PFSK-1 (cell line): Measurements from ENCODE around the gene B9D2.

Experiments used
- FOXP2 ChIP-seq: optimal IDR thresholded peaks from 2 replicates; pipeline ENCODE3; 2011; ENCODE audit warnings: borderline replicate concordance, control low read depth, inconsistent platforms; ENCODE audit not compliant: insufficient read depth; ENCODE audit errors: extremely low read length, extremely low read depth
- POLR2AphosphoS5 ChIP-seq: IDR thresholded peaks from 2 replicates; pipeline ENCODE4 v1.6.1; 2012; ENCODE audit warnings: low read depth, mild to moderate bottlenecking, control low read depth, low read length, moderate library complexity
- SIN3A ChIP-seq: IDR thresholded peaks from 2 replicates; pipeline ENCODE4 v1.6.1; 2012; ENCODE audit warnings: mild to moderate bottlenecking, low read length, moderate library complexity, borderline replicate concordance; ENCODE audit not compliant: insufficient read depth
- TAF1 ChIP-seq: IDR thresholded peaks from 2 replicates; pipeline ENCODE4 v1.6.1; 2012; ENCODE audit warnings: low read length, control low read depth, borderline replicate concordance; ENCODE audit not compliant: insufficient read depth
- TF ChIP-seq, protein P1 (sequence below), 2 experiments: IDR thresholded peaks; 2 replicates each; pipeline versions ENCODE4 v1.6.1 to v1.8.0; 2011 to 2012; ENCODE audit warnings: low read depth in 2 of 2, low read length in 2 of 2, control low read depth in 1 of 2, inconsistent platforms in 1 of 2, mild to moderate bottlenecking in 1 of 2, moderate library complexity in 1 of 2; ENCODE audit not compliant: insufficient read depth in 1 of 2

Gene B9D2

DNA sequence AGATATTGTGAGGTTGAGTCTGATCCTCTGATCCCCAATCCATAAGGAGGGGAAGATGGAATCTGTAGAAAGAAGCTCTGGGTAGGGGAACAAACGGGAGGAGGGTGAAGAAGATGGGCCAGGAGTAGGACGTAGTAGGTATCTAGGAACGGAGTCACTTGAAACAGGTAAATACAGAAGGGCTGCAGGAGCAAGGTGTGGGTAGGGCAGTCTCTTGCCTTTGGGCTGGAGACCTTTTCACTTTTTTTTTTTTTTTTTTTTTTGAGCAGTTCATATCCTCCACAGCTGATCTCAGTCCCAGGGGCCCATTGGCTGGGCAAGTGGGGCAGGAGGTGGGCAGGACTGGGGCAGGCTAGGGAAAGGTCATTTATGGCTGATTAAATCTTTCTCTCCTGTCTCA is 35.1 kb upstream of the B9D2 start:
- TF ChIP-seq POLR2AphosphoS5 (no peak), TAF1 (no peak), SIN3A (no peak), FOXP2 (no peak)
- TF ChIP-seq, protein P1, sequence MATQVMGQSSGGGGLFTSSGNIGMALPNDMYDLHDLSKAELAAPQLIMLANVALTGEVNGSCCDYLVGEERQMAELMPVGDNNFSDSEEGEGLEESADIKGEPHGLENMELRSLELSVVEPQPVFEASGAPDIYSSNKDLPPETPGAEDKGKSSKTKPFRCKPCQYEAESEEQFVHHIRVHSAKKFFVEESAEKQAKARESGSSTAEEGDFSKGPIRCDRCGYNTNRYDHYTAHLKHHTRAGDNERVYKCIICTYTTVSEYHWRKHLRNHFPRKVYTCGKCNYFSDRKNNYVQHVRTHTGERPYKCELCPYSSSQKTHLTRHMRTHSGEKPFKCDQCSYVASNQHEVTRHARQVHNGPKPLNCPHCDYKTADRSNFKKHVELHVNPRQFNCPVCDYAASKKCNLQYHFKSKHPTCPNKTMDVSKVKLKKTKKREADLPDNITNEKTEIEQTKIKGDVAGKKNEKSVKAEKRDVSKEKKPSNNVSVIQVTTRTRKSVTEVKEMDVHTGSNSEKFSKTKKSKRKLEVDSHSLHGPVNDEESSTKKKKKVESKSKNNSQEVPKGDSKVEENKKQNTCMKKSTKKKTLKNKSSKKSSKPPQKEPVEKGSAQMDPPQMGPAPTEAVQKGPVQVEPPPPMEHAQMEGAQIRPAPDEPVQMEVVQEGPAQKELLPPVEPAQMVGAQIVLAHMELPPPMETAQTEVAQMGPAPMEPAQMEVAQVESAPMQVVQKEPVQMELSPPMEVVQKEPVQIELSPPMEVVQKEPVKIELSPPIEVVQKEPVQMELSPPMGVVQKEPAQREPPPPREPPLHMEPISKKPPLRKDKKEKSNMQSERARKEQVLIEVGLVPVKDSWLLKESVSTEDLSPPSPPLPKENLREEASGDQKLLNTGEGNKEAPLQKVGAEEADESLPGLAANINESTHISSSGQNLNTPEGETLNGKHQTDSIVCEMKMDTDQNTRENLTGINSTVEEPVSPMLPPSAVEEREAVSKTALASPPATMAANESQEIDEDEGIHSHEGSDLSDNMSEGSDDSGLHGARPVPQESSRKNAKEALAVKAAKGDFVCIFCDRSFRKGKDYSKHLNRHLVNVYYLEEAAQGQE (IDR thresholded peaks at IDR 0.05; ENCODE audit: insufficient read depth in 1 of 2, low read depth in 2 of 2, low read length in 2 of 2), result no peak

DNA sequence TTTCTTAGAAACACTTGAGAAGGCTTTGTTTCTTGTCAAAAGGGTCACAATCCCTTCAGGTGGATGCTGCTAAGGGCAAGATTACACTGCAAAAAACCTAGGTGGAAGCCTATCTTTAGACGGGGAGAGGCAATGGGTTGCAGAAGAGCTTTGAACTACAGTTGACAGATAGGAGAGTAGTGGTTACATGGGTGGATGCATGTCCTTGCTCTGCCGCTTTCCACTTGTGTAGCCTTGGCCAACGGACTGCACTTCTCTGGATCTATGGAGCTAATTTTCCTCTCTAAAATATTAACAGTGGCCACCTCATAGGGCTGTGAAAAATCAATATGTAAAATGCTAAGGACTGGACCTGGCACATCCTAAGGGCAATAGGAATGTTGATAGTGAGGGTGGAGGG is 34.6 kb upstream of the B9D2 start:
- TF ChIP-seq FOXP2 (no peak), POLR2AphosphoS5 (no peak), SIN3A (no peak), TAF1 (no peak)
- TF ChIP-seq, protein P1 (IDR thresholded peaks at IDR 0.05; ENCODE audit: insufficient read depth in 1 of 2, low read depth in 2 of 2, low read length in 2 of 2), result no peak

DNA sequence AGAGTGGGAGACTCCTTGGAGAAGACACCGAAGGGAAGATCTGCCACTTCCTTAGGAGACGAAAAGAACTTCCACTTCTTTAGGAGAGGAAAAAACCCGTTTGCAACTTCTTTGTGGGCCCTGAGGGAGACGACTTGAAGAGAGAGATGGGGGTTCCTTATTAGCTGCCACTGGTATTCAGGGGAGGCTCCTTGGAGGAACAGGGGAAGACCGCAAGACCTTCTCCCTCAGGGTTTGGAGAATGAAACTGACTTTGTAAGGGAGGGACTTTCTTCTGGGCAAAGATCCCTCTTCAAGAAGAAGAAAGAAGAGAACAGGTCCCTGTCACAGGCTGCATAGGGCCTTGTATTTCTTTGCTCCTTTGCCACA is 34.1 kb upstream of the B9D2 start:
- TF ChIP-seq POLR2AphosphoS5 (no peak), FOXP2 (no peak), TAF1 (no peak), SIN3A (no peak)
- TF ChIP-seq, protein P1 (IDR thresholded peaks at IDR 0.05; ENCODE audit: insufficient read depth in 1 of 2, low read depth in 2 of 2, low read length in 2 of 2), result no peak

DNA sequence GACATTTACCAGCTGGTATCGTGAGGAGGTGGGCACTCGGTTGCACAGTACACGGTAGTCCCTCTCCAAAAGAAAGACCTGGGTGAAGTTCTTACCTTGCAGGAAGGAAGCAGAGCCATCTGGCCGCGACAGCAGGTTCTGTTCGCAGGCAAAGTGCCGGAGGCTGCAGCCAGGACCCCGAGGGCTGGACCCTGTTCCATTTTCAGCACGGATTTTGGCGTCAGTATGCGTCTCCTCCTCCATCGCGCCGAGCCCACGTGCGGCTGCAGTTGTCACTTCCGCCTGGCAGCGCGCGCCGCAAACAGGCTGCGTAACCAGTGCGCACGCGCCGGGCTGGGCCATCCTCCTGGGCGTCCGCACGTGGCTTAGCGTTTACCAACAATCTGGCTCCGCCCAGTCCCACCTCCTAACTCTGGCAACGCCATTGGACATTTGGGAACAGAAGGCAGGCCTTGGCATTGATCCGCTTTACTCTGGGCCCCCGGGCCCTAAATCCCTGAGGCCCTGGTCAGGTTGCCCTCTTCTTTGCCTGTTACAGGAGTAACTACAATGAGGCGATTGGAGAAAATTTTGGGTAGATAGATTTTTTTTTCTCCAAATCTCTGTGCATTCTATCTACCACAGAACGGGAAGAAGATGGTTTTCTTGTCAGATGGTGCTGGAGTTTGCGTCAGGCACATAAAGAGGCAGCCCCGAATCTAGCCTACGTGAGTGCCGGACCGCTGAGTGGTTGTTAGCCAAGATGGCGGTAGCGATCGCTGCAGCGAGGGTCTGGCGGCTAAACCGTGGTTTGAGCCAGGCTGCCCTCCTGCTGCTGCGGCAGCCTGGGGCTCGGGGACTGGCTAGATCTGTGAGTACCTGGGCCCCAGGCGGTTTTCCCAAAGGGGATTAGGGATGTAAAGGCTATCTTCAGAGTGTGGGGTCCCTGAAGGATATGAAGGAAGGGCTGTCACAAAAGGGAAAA is 33.4 kb upstream of the B9D2 start, which contains the start of the genes BCKDHA and EXOSC5:
Gene BCKDHA, plus strand, starts transcription at position 733 of the 964 bp plus-strand sequence. Its CDS starts 10 bp downstream, at position 743.
Gene EXOSC5, minus strand, starts transcription at position 274 of the 964 bp plus-strand sequence. Its CDS starts 31 bp downstream, at position 243.
- TF ChIP-seq SIN3A, result peak; percentile 98
- TF ChIP-seq, protein P1 (IDR thresholded peaks at IDR 0.05; ENCODE audit: insufficient read depth in 1 of 2, low read depth in 2 of 2, low read length in 2 of 2), result peak; percentile 14 to 40; a peak in 1 of 4 replicates
- peak; percentile 99 for TF ChIP-seq FOXP2
- TF ChIP-seq TAF1, result peak; percentile 83; the same call in 1 of the 2 replicates
- peak; percentile 49; the same call in 1 of the 2 replicates for TF ChIP-seq POLR2AphosphoS5
